H1 (cell line): ENCODE results near the gene KHDRBS1. TPM values are rescaled to one million over a fixed set of nuclear protein-coding genes. Genes with fewer than 3 reads are reported as not detected.

ENCODE experiments used
- ATF2 ChIP-seq: IDR thresholded peaks from 2 replicates; pipeline ENCODE4 v1.6.1; 2012; ENCODE audit warnings: low read length, inconsistent platforms
- CBX5 ChIP-seq: fragments of 300-800, 300-1000 bp; sonication (generic); IDR thresholded peaks from 2 replicates; pipeline ENCODE4 v1.7.1; 2016; ENCODE audit warnings: antibody characterized with exemption, low read length, low read depth
- CHD2 ChIP-seq: IDR thresholded peaks from 2 replicates; pipeline ENCODE4 v1.6.1; 2012; ENCODE audit warnings: low read length, improper control_type of control experiment
- CHD7 ChIP-seq: fragments of 300-600 bp; sonication (generic); IDR thresholded peaks from 2 replicates; pipeline ENCODE4 v1.7.1; 2012; ENCODE audit warnings: low read length, moderate library complexity, mild to moderate bottlenecking, inconsistent platforms; ENCODE audit not compliant: insufficient replicate concordance
- EZH2 ChIP-seq: fragments of 200-600 bp; sonication (generic); IDR thresholded peaks from 2 replicates; pipeline ENCODE4 v1.7.1; 2012; ENCODE audit warnings: low read depth, mild to moderate bottlenecking, moderate library complexity, low read length, inconsistent platforms; ENCODE audit not compliant: severe bottlenecking
- MAFK ChIP-seq: IDR thresholded peaks from 2 replicates; pipeline ENCODE4 v1.6.1; 2012; ENCODE audit warnings: low read depth, mild to moderate bottlenecking, improper control_type of control experiment, low read length
- RAD21 ChIP-seq, 2 experiments: IDR thresholded peaks in 1 of 2; conservative IDR thresholded peaks in 1 of 2; 2 replicates each; pipeline ENCODE4 v1.6.1; 2011; ENCODE audit warnings: low read depth in 2 of 2, low read length in 2 of 2, improper control_type of control experiment in 1 of 2, inconsistent platforms in 1 of 2, mild to moderate bottlenecking in 1 of 2, moderate library complexity in 1 of 2
- SP4 ChIP-seq: IDR thresholded peaks from 2 replicates; pipeline ENCODE4 v1.6.1; 2012; ENCODE audit warnings: low read length, inconsistent platforms
- TEAD4 ChIP-seq: IDR thresholded peaks from 2 replicates; pipeline ENCODE4 v1.6.1; 2012; ENCODE audit warnings: low read depth, low read length, inconsistent platforms, mixed read lengths
- polyA plus RNA-seq, 7 experiments: library from polyadenylated mRNA; depleted of rRNA in 3 of 7; stranded (reverse) in 5 of 7; unstranded in 2 of 7; fragments of >200 nt in 5 of 7; fragments of 200-250 nt in 2 of 7; gene quantifications; 1 replicate in 5 of 7; 2 replicates in 1 of 7; 4 replicates in 1 of 7; pipeline versions ENCODE4 v1.2.1 to v1.2.3, GENCODE V29; 2011 to 2013; ENCODE audit warnings: missing spikeins in 2 of 7, mixed read lengths in 2 of 7
- total RNA-seq: library from RNA; stranded (reverse); fragmentation: NEBNext Ultra II Directional; extraction: Animal tissue kit (Norgen Biotek cat#: 25700); gene quantifications from 2 replicates; pipeline ENCODE4 v1.2.1, GENCODE V29; 2021

The KHDRBS1 gene
- total and polyA plus RNA-seq, 2 of the 8 experiments (the other 6 are each of a cell fraction or from before 2014, with no cell fraction given) = 53.8 to 284 TPM

GRCh38 chr1:32001863-32002262 lies 11.8 kb upstream of the KHDRBS1 start (continued):
- TF ChIP-seq CHD7 = no peak
- TF ChIP-seq EZH2 = no peak
- TF ChIP-seq SP4 = no peak
- TF ChIP-seq CHD2 = no peak
- no peak for TF ChIP-seq MAFK
- no peak for TF ChIP-seq TEAD4
- TF ChIP-seq ATF2 = no peak
- no peak for TF ChIP-seq CBX5
- no peak for TF ChIP-seq RAD21 (IDR thresholded peaks at IDR 0.05 in 1 of 2, conservative IDR thresholded peaks at IDR 0.05 in 1 of 2; ENCODE audit: low read depth in 2 of 2, low read length in 2 of 2)
- TF ChIP-seq, all 59 proteins: peak for 0
